H1 (cell line): ENCODE results near the gene WDR89. TPM values are rescaled to one million over a fixed set of nuclear protein-coding genes. Genes with fewer than 3 reads are reported as not detected.

Experiments used
- TAF7 ChIP-seq: optimal IDR thresholded peaks from 2 replicates; pipeline ENCODE3; 2011; ENCODE audit warnings: low read depth, mild to moderate bottlenecking, inconsistent platforms, low read length, moderate library complexity, borderline replicate concordance
- polyA plus RNA-seq, 7 experiments: library from polyadenylated mRNA; depleted of rRNA in 3 of 7; stranded (reverse) in 5 of 7; unstranded in 2 of 7; fragments of >200 nt in 5 of 7; fragments of 200-250 nt in 2 of 7; gene quantifications; 1 replicate in 5 of 7; 2 replicates in 1 of 7; 4 replicates in 1 of 7; pipeline versions ENCODE4 v1.2.1 to v1.2.3, GENCODE V29; 2011 to 2013; ENCODE audit warnings: missing spikeins in 2 of 7, mixed read lengths in 2 of 7
- total RNA-seq: library from RNA; stranded (reverse); fragmentation: NEBNext Ultra II Directional; extraction: Animal tissue kit (Norgen Biotek cat#: 25700); gene quantifications from 2 replicates; pipeline ENCODE4 v1.2.1, GENCODE V29; 2021

Gene WDR89
- total and polyA plus RNA-seq, 2 of the 8 experiments (the other 6 are each of a cell fraction or from before 2014, with no cell fraction given): 8.3 to 32.9 TPM

DNA sequence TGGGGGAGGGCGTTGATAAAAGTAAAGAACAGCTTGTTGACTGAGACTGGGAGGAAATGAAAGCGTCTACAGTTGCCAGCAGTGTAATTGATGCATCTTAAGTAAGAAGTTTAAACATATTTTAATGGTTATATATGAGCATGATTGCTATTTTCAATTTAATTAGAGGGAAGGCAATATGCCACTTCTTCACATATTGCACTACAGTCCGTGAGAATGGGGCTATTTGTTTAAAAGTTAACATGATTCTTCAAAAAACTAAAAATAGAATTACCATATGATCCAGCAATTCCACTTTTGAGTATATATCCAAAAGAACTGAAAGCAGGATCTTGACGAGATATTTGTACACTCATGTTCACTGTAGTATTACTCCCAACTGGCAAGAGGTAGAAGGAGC is 60.2 kb downstream of the WDR89 start (continued):
- TF ChIP-seq TAF7: no peak
